Measurements from ENCODE around the gene GPR162.
"Not testable (repeated sequence)": the region's sequence is repeated elsewhere in the genome, so short reads cannot be mapped to it uniquely, and the experiment has no call there.

The GPR162 gene

GRCh38 chr12:6852651-6853354 lies 31.2 kb downstream of the GPR162 start:
- DNase-seq (ENCODE audit: low read depth in 3 of 3, low spot score in 1 of 3): peak in 1 of 3 donors; percentile 49

- DNase-seq (ENCODE audit: low read depth in 3 of 3, low spot score in 1 of 3): no peak
Measured at GRCh38 chr12:6853626-6854025, 32.0 kb downstream of the GPR162 start.

- DNase-seq (ENCODE audit: low read depth in 3 of 3, low spot score in 1 of 3): no peak
Measured at GRCh38 chr12:6854036-6854435, 32.4 kb downstream of the GPR162 start.

GRCh38 chr12:6855322-6855721 lies 33.7 kb downstream of the GPR162 start:
- DNase-seq (ENCODE audit: low read depth in 3 of 3, low spot score in 1 of 3): no peak

GRCh38 chr12:6858799-6859198 lies 37.2 kb downstream of the GPR162 start:
- DNase-seq (ENCODE audit: low read depth in 3 of 3, low spot score in 1 of 3): no peak

GRCh38 chr12:6860116-6860515 lies 38.5 kb downstream of the GPR162 start:
- no peak for DNase-seq (ENCODE audit: low read depth in 3 of 3, low spot score in 1 of 3)

- DNase-seq (ENCODE audit: low read depth in 3 of 3, low spot score in 1 of 3): no peak
Measured at GRCh38 chr12:6860942-6861341, 39.3 kb downstream of the GPR162 start.

GRCh38 chr12:6861391-6861790 lies 39.8 kb downstream of the GPR162 start:
- no peak for DNase-seq (ENCODE audit: low read depth in 3 of 3, low spot score in 1 of 3)

GRCh38 chr12:6863033-6863432 lies 41.4 kb downstream of the GPR162 start:
- no peak for DNase-seq (ENCODE audit: low read depth in 3 of 3, low spot score in 1 of 3)

- DNase-seq (ENCODE audit: low read depth in 3 of 3, low spot score in 1 of 3): no peak
Measured at GRCh38 chr12:6863586-6864321, 42.1 kb downstream of the GPR162 start.

- not testable (repeated sequence) for DNase-seq (ENCODE audit: low read depth in 3 of 3, low spot score in 1 of 3)
Measured at GRCh38 chr12:6865307-6865706, 43.7 kb downstream of the GPR162 start.

- DNase-seq (ENCODE audit: low read depth in 3 of 3, low spot score in 1 of 3): no peak
Measured at GRCh38 chr12:6866163-6866919, 44.7 kb downstream of the GPR162 start.

GRCh38 chr12:6866920-6867412 lies 45.3 kb downstream of the GPR162 start:
- peak in 1 of 3 donors; percentile 73 for DNase-seq (ENCODE audit: low read depth in 3 of 3, low spot score in 1 of 3)

GRCh38 chr12:6867413-6868210 lies 46.0 kb downstream of the GPR162 start, which contains the start of gene TPI1:
TPI1 (plus strand) TSS chr12:6867531; CDS start chr12:6867567, 36 bp downstream.
- DNase-seq (ENCODE audit: low read depth in 3 of 3, low spot score in 1 of 3): peak; percentile 49 to 66 (median 55)

GRCh38 chr12:6868211-6869048 lies 46.8 kb downstream of the GPR162 start:
- DNase-seq (ENCODE audit: low read depth in 3 of 3, low spot score in 1 of 3): no peak

- DNase-seq (ENCODE audit: low read depth in 3 of 3, low spot score in 1 of 3): peak; percentile 71
Measured at GRCh38 chr12:6869049-6870021, 47.7 kb downstream of the GPR162 start.

GRCh38 chr12:6870304-6870703 lies 48.7 kb downstream of the GPR162 start:
- DNase-seq (ENCODE audit: low read depth in 3 of 3, low spot score in 1 of 3): not testable (repeated sequence)

GRCh38 chr12:6871052-6871957 lies 49.7 kb downstream of the GPR162 start:
- DNase-seq (ENCODE audit: low read depth in 3 of 3, low spot score in 1 of 3): no peak

Measured in stimulated activated CD4-positive, alpha-beta T cell treated with anti-CD3 and anti-CD28 coated beads, TNF-alpha, amount 100 ng/mL, for 1 hour (primary cell).